ENCODE results near the gene BRF1. TPM values are rescaled to one million over a fixed set of nuclear protein-coding genes. Genes with fewer than 3 reads are reported as not detected.
A peak's percentile ranks its signal among the peaks of the same experiment; 100 is the strongest.
"Not testable (repeated sequence)": the region's sequence is repeated elsewhere in the genome, so short reads cannot be mapped to it uniquely, and the experiment has no call there.

BRF1 gene
- 10.4 and 13.0 TPM in 2 replicates for total RNA-seq (2014; rRNA removed; shearing (Covaris generic))

DNA sequence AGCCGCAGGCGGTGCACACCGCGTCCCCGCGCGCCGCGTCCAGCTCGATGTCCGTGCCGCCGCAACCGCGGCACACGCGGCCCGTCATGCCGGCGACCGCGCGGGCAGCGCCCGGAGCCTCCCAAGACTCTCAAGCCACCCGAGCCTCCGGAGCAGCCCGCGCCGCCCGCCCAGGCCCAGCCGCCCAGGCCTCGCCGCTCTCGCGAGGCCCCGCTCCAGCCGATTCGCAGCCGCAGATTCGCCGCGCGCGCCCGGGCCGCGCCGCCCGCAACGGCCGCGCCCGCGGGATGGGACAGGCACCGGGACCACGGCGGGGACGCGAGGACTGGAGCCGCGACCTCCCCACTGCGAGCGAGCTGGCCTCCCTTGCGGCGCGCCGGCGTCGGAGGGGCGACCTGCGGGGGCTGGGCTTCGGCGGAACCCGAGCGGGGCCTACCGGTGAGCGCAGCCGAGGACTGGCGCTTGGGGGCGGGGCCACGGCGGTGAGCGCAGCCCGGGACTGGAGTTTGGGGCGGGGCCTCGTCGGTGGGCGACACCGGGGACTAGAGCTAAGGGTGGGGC is at the start of gene BRF1:
Gene BRF1 (minus strand): TSS at position 460 of the 561 bp plus-strand sequence. CDS start 372 bp downstream, at position 88.
- DNase-seq (ENCODE audit: low read depth) = peak; percentile 83

DNA sequence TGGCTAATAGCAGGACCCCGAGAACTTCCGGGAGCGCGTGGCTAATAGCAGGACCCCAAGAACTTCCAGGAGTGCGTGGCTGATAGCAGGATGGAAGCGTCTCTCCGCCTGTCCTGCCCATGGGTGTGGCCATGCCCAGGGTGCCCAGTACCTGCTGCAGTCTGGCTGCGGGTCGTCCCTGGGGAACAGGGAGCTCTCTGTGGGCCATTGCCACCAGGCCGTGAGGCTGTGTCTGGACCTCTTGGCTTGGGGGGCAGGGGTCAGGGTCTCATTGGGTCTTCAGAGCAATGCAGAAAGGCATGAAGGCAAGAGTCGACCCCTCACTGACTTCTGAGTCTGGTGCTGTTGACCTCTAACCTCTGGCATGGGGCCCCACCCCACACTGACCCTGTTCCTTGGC is 49.2 kb upstream of the BRF1 start:
- no peak for DNase-seq (ENCODE audit: low read depth)

DNA sequence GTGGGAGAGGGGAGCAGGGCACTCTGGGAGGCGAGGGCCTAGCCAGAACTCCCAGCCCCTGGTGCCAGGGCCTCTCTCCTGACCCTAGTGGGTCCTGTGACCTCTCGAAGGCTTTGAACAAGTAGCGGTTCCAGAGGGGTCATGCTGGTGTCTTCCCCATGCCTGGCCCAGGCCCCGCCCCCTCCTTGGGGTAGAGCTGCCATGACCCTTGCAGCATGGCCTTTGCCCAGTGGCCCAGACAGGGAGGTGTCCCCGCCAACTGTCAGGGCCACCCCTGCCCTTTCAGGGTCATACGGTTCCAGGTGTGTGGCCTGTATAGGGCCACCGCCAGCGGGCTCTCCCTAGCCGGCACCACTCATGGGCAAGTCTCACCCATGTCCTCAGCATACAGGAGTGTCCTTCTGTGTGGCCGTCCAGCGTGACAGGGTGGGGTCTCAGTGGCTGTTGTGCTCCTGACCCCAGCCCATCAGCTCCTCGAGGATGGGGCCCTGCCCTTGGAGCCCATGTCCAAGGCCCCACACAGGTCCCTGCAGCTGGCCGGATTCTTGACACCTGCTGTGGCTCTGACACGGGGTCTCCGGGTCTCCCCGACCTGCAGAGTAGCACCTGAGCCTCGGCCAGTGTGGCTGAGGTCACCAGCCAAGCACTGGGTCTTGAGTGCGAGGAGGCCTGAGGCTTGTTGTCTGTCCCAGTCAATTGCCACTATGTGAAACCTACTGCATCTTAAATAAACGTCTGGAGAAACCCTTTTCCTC is 48.3 kb upstream of the BRF1 start:
- no peak for DNase-seq (ENCODE audit: low read depth)

DNA sequence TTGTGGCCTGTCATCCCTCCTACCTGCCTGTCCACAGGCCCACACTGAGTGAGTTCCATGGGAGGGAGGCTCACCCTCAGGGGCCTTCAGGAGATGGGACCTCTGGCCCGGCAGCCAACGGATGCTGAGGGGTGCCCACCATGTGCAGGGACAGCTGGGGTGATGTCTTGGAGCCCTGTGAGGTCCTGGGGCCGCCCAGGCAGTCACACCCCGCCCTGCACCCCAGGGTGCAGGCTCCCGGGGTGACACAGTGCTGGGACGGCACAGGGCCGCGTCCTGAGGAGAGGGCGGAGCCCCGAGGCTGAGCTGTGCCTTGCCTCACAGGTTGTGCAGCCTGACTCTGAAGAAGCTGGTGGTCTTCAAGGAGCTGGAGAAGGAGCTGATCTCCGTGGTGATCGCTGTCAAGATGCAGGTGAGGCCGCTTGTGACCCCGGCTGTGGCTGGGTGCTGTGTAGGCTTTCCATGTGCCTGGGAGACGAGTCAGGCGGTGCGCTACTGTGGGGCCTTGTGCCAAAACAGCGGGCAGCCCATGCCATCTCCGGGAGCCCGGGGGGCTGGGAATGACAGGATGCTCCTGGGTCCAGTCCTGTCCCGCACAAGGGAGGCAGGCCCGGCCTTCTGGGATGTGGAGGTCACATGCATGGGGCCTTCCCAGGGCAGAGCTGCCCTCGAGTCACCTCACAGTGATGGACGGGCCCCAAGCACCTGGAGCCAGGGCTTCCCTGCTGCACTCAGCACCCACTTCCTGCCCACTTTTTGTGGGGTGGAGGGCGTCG is 47.6 kb upstream of the BRF1 start:
- DNase-seq (ENCODE audit: low read depth) = no peak

DNA sequence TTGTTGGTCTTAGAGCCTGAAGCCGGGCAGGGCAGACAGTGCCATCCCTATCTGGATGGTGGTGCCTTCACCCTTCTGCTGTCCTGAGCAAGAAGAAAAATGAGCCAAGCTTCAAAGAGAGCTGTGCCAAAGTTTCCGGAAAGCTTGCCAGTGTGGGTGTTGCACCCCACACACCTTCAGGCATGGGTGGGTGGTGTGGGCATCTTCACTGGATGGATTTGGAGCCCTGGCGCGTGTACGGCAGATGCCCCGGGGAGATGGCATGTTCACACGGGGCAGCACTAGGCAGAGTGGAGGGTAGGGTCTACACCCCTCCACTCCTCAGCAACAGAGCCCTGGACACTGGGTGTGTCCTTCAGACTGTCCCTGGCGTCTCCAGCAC is 46.8 kb upstream of the BRF1 start:
- no peak for DNase-seq (ENCODE audit: low read depth)

DNA sequence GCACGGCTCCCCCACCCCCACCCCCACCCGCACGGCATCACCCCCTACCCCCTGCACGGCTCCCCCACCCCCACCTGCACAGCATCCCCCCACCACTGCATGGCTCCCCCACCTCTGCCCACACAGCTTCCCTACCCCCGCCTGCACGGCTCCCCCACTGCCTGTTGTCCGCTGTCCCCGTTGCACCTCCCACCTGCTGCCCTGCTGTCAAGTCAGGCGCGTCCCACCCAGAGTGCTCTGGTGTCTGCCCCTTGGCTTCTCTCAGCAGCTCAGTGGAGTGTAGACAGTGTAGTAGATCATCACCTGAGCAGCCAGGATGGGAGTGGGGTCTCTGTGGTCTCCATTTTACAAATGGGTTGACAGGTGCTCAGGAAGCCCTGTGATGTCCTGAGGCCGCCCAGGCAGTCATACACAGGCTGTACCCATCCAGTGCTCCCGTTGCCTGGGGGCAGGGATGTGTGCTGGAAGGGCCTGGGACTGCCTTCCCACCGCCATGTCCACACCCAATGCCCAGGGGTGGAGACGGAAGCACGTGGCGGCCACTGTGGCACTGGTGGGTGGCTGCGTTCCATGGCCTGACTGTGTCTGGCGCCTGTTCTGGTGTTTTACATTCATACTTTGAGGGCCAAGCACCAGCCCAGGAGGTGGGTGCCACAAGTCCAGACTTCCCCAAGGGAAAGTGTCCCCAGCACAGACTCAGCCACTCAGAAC is 46.2 kb upstream of the BRF1 start:
- no peak for DNase-seq (ENCODE audit: low read depth)

- DNase-seq (ENCODE audit: low read depth) = no peak
These were observed 45.4 kb upstream of the BRF1 start for GRCh38 chr14:105346200-105346533.

DNA sequence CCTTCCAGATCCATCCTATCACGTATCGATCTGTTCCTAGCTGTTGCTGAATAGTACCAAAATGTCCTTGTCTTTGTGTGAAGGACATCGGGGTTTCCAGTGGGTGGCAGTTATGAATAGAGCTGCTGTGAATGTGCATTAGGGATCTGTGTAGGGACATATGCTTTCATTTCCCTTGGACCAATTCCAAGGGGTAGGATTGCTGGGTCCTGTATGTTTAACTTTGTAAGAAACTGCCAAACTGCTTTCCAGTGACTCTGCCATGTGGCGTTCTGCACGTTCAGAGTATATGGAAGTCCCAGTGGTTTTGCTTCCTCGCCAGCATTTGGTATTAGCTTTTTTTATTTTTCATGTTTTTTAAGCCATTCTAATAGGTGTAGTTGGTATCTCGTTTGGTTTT is 42.4 kb upstream of the BRF1 start:
- no peak for DNase-seq (ENCODE audit: low read depth)

GRCh38 chr14:105340821-105341733 is 40.3 kb upstream of the BRF1 start:
- DNase-seq (ENCODE audit: low read depth) = no peak

DNA sequence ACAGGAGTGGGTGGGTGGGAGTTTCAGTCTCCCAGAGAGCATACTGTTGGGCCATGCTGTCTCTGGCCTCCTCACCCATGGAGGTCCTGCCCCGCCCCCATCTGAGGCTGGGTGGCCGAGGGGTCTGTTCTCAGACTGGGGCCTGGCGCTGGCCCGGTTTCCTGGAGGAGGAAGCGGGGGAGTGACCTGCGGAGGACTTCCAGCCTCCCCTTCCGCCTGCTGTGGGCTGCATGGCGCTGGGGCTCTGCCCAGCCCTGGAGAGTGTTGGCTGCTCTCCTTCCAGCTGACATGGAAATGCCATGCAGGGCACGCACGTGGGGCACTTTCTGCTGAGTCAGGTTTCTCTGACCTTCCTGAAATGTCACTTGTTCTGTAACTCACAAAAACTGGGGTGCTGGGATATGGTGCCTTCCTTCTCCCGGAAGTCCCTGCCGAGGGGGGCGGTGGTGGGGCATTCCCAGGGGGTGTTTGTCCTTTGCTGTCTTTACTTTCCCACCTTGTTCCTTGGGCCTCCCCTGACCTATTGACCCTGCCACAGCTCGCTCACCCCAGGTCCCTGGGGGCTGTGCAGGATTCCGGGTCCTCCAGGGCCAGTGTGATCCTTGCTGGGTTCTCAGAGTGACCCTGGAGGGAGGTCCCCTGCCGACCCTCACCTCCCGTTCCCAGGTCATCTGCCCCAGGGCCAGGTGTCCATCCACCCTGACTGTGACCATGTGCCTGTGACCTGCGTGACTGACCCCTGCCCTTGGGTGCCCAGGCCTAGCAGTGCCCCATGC is 37.4 kb upstream of the BRF1 start:
- no peak for DNase-seq (ENCODE audit: low read depth)

GRCh38 chr14:105337433-105337832 is 36.6 kb upstream of the BRF1 start:
- DNase-seq (ENCODE audit: low read depth) = no peak

DNA sequence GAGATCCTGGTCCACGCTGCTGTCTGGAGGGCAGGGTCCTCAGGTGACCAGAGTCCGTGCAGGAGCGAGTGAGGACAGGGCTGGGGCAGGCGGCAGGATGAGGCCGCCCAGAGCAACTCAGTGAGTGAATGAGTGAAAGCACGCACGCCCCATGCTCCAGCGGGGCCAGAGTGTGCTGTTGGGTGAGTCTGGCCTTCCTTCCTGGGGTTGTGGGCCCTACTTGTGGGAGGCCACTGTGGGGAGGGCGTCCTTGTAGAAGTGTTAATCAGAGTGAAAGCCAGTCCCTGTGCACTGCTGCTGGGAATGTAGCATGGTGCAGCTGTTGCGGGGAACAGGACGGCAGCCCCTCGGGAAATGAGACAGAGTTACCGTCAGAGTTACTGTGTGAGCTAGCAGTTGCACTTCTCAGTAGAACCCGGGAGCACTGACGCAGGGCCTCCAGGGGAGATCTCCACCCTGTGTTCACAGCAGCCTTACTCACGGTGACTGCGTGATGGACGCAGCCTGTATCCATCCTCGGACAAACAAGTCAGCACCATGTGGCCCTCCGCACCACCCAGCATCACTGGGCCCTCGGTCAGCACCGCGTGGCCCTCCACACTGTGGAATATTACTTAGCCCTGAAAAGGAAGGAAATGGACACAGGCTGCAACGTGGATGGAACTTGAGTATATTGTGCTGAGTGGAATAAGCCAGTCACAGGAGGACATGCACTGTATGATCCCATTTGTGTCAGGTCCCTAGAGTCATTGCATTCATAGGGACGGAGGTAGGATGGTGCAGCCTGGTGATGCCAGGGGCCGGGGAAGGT is 35.9 kb upstream of the BRF1 start:
- DNase-seq (ENCODE audit: low read depth) = no peak

- DNase-seq (ENCODE audit: low read depth) = no peak
These were observed 35.1 kb upstream of the BRF1 start for GRCh38 chr14:105335735-105336476.

DNA sequence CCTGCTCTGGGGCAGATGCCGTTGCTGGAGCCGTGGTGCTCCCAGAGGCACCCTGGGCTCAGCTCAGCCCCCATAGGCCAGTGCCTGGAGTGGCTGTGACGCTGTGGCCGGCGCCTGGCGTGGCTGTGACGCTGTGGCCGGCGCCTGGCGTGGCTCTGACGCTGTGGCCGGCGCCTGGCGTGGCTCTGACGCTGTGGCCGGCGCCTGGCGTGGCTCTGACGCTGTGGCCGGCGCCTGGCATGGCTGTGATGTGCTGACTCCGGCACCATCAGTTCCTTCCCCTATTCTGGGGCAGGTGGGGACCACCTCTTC is 34.4 kb upstream of the BRF1 start:
- not testable (repeated sequence) for DNase-seq (ENCODE audit: low read depth)

DNA sequence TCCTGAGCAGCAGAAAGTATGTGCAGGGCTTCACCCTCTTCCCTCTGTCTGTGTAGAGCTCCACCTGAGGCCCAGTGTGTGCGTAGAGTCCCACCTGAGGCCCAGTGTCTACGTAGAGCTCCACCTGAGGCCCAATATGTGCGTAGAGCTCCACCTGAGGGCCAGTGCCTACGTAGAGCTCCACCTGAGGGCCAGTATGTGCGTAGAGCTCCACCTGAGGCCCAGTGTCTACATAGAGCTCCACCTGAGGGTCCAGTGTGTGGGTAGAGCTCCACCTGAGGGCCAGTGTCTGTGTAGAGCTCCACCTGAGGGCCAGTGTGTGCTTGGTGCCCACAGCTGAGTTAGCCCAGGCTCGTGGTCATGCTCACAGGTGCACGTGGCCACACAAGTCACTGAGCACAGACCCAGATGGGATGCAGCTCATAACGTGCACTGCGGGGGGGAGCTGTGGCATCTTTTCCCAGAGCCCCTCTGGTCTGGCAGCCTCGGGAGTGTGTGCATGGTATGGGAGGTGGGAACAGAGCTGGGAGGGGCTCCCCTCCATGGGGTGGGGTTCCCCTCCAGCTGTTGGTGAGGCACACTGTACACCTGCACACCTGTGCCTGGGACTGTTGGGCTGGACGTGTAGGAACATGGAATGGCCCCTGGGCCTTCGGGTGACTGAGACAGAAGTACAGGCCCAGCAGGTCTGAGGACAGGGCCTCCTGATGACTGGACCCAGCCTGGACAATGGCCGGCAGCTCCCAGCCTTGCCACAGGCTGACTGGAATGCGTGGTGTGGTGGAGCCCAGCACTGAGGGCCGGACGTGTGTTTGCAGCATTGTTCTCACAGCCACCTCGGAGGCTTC is 33.8 kb upstream of the BRF1 start:
- DNase-seq (ENCODE audit: low read depth) = no peak

DNA sequence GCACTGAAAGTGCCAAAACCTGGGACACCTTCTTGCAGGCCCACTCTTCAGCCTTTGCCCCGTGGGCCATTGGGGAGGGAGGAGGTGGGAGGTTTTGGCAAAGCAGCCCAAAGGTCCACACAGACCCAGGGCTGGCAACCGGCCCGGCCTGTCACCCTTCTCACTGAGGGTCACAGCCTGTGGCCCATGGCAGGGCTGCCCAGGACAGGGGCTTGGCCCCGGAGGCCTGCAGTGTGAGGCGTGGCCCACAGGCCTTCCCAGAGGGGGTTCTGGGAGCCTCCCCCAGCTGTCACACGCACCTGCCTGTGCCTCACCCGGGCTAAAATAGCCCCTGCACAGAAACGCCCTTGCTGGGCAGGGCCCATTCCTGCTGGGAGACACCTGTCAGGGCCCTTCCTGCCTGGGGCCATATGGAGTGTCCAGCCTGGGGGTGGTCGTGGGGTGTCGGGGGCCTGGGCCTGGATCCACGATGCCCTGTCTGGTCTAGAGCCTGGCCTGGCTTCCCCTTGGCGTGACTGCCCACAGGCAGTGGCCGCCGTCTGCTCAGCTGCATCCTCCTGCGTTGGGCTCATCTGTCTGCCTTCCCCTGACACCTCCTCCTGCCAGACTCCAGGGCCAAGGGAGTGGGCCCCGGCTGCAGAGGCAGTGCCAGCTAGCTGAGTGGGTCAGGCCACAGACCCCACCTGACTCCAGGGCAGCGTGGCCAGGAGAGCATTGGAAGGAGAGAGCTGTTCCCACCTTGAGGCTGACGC is 33.0 kb upstream of the BRF1 start:
- no peak for DNase-seq (ENCODE audit: low read depth)

GRCh38 chr14:105333020-105333490 is 32.3 kb upstream of the BRF1 start:
- no peak for DNase-seq (ENCODE audit: low read depth)
